H9 (cell line): ENCODE measurements around the gene SLC12A5. TPM values are rescaled to one million over a fixed set of nuclear protein-coding genes. Genes with fewer than 3 reads are reported as not detected.

Experiments
- DNase-seq: peaks from one replicate; pipeline ENCODE4 v3.0.0-alpha.2; 2017
- H2AFZ ChIP-seq: one replicate; pipeline ENCODE4 v1.6.1; 2013; ENCODE audit warnings: mild to moderate bottlenecking, low read length, control low read depth, moderate library complexity
- H2AK5ac ChIP-seq: 2 replicates; pipeline ENCODE4 v1.6.1; 2013; ENCODE audit warnings: low read length, control low read depth, mixed read lengths; ENCODE audit not compliant: insufficient read length
- H2BK120ac ChIP-seq: one replicate; pipeline ENCODE4 v1.6.1; 2013; ENCODE audit warnings: low read depth, mild to moderate bottlenecking, low read length, control low read depth, inconsistent platforms; ENCODE audit not compliant: poor library complexity, severe bottlenecking
- H2BK12ac ChIP-seq: 2 replicates; pipeline ENCODE4 v1.6.1; 2013; ENCODE audit warnings: low read length, control low read depth, mixed read lengths, low read depth; ENCODE audit not compliant: insufficient read length
- H2BK15ac ChIP-seq: 2 replicates; pipeline ENCODE4 v1.6.1; 2013; ENCODE audit warnings: low read depth, low read length, control low read depth
- H2BK20ac ChIP-seq: one replicate; pipeline ENCODE4 v1.6.1; 2013; ENCODE audit warnings: low read depth, mild to moderate bottlenecking, low read length, control low read depth, inconsistent platforms; ENCODE audit not compliant: poor library complexity, severe bottlenecking
- H2BK5ac ChIP-seq: 2 replicates; pipeline ENCODE4 v1.6.1; 2013; ENCODE audit warnings: low read length, control low read depth, mixed read lengths; ENCODE audit not compliant: insufficient read length
- H3K14ac ChIP-seq: 2 replicates; pipeline ENCODE4 v1.6.1; 2013; ENCODE audit warnings: low read length, control low read depth; ENCODE audit not compliant: insufficient read depth
- H3K18ac ChIP-seq: 2 replicates; pipeline ENCODE4 v1.6.1; 2013; ENCODE audit warnings: low read depth, mild to moderate bottlenecking, mixed read lengths, low read length, control low read depth; ENCODE audit not compliant: insufficient read length
- H3K23ac ChIP-seq: 2 replicates; pipeline ENCODE4 v1.6.1; 2013; ENCODE audit warnings: low read length, control low read depth, mixed read lengths, low read depth; ENCODE audit not compliant: insufficient read length
- H3K23me2 ChIP-seq: 2 replicates; pipeline ENCODE4 v1.6.1; 2013; ENCODE audit warnings: low read depth, mild to moderate bottlenecking, mixed read lengths, low read length, control low read depth; ENCODE audit not compliant: insufficient read length, poor library complexity, severe bottlenecking
- H3K27ac ChIP-seq: 2 replicates; pipeline ENCODE4 v1.5.1; 2013; ENCODE audit warnings: low read length, control low read depth, mixed read lengths, low read depth; ENCODE audit not compliant: insufficient read length
- H3K27me3 ChIP-seq: 2 replicates; pipeline ENCODE4 v1.6.1; 2013; ENCODE audit warnings: low read length, control low read depth, inconsistent platforms; ENCODE audit not compliant: insufficient read depth
- H3K4ac ChIP-seq: 2 replicates; pipeline ENCODE4 v1.6.1; 2013; ENCODE audit warnings: low read depth, mild to moderate bottlenecking, control low read depth, inconsistent platforms, low read length, moderate library complexity
- H3K4me1 ChIP-seq: 2 replicates; pipeline ENCODE4 v1.6.1; 2013; ENCODE audit warnings: low read length, control low read depth, inconsistent platforms; ENCODE audit not compliant: insufficient read depth
- H3K4me2 ChIP-seq: 2 replicates; pipeline ENCODE4 v1.6.1; 2013; ENCODE audit warnings: low read length, control low read depth, mixed read lengths; ENCODE audit not compliant: insufficient read length, insufficient read depth
- H3K56ac ChIP-seq: 2 replicates; pipeline ENCODE4 v1.6.1; 2013; ENCODE audit warnings: low read depth, mild to moderate bottlenecking, mixed read lengths, low read length, control low read depth; ENCODE audit not compliant: insufficient read length
- H3K79me1 ChIP-seq: 2 replicates; pipeline ENCODE4 v1.6.1; 2013; ENCODE audit warnings: low read depth, mild to moderate bottlenecking, moderate library complexity, low read length, control low read depth, inconsistent platforms; ENCODE audit not compliant: insufficient read depth, poor library complexity, severe bottlenecking
- H3K79me2 ChIP-seq: 2 replicates; pipeline ENCODE4 v1.6.1; 2013; ENCODE audit warnings: low read length, control low read depth, inconsistent platforms; ENCODE audit not compliant: insufficient read depth
- H3K9ac ChIP-seq: 2 replicates; pipeline ENCODE4 v1.6.1; 2013; ENCODE audit warnings: low read length, control low read depth, mixed read lengths; ENCODE audit not compliant: insufficient read length; ENCODE audit errors: extremely low read depth
- H3K9me3 ChIP-seq: one replicate; pipeline ENCODE4 v1.6.1; 2013; ENCODE audit warnings: low read depth, low read length, inconsistent platforms; ENCODE audit not compliant: control insufficient read depth
- H3T11ph ChIP-seq: one replicate; pipeline ENCODE4 v1.6.1; 2013; ENCODE audit warnings: mild to moderate bottlenecking, low read length, control low read depth, inconsistent platforms
- H4K20me1 ChIP-seq: one replicate; pipeline ENCODE4 v1.6.1; 2013; ENCODE audit not compliant: control insufficient read depth, insufficient read length, insufficient read depth
- H4K5ac ChIP-seq: 2 replicates; pipeline ENCODE4 v1.6.1; 2013; ENCODE audit warnings: low read depth, mild to moderate bottlenecking, mixed read lengths, low read length, control low read depth; ENCODE audit not compliant: insufficient read length
- H4K8ac ChIP-seq: replicated peaks from 2 replicates; pipeline ENCODE4 v1.6.1; 2013; ENCODE audit warnings: low read length, control low read depth, mixed read lengths, low read depth; ENCODE audit not compliant: insufficient read length
- H4K91ac ChIP-seq: 2 replicates; pipeline ENCODE4 v1.6.1; 2013; ENCODE audit warnings: low read depth, mild to moderate bottlenecking, moderate library complexity, mixed read lengths, low read length, control low read depth; ENCODE audit not compliant: insufficient read length
- H3K27ac Mint-ChIP-seq, 3 experiments: 2 replicates in 2 of 3; 3 replicates in 1 of 3; pipeline ENCODE4 v1.8.0; 2020 to 2021; ENCODE audit warnings: mixed read lengths in 3 of 3, mild to moderate bottlenecking in 1 of 3, moderate library complexity in 1 of 3
- H3K27me3 Mint-ChIP-seq: 2 replicates; pipeline ENCODE4 v1.8.0; 2021; ENCODE audit warnings: low read depth, mild to moderate bottlenecking, moderate library complexity, mixed read lengths
- H3K36me3 Mint-ChIP-seq, 3 experiments: 2 replicates in 2 of 3; 3 replicates in 1 of 3; pipeline ENCODE4 v1.8.0; 2020 to 2021; ENCODE audit warnings: low read depth in 3 of 3, mixed read lengths in 3 of 3; ENCODE audit not compliant: insufficient read depth in 1 of 3
- H3K4me1 Mint-ChIP-seq, 2 experiments: 2 replicates each; pipeline ENCODE4 v1.8.0; 2020; ENCODE audit warnings: mixed read lengths in 2 of 2
- H3K4me3 Mint-ChIP-seq, 2 experiments: 2 replicates in 1 of 2; 3 replicates in 1 of 2; pipeline ENCODE4 v1.8.0; 2020 to 2021; ENCODE audit warnings: mild to moderate bottlenecking in 2 of 2, mixed read lengths in 2 of 2, moderate library complexity in 1 of 2
- H3K9me3 Mint-ChIP-seq, 2 experiments: 2 replicates in 1 of 2; 3 replicates in 1 of 2; pipeline ENCODE4 v1.8.0; 2020; ENCODE audit warnings: mild to moderate bottlenecking in 2 of 2, mixed read lengths in 2 of 2, moderate library complexity in 1 of 2
- CTCF ChIP-seq: fragments of 200-600 bp; sonication (generic); conservative IDR thresholded peaks from 3 replicates; pipeline ENCODE4 v1.8.0; 2021; ENCODE audit warnings: antibody characterized with exemption, mild to moderate bottlenecking
- WGBS: extraction: QIAGEN DNeasy Blood & Tissue Kit; methylation state at CpG from one replicate; pipeline ENCODE4 v1.1.7; 2013; ENCODE audit warnings: missing lambda C conversion rate, low lambda C conversion rate, mixed read lengths; ENCODE audit not compliant: insufficient read length; ENCODE audit errors: extremely low coverage; 5-methylcytosine and 5-hydroxymethylcytosine counted together
- total RNA-seq: library from RNA; stranded (reverse); gene quantifications from 2 replicates; pipeline ENCODE4 v1.2.1, GENCODE V29; 2021

Gene SLC12A5
- total RNA-seq, 1 experiment from 2014 or later: 8.7 TPM

DNA sequence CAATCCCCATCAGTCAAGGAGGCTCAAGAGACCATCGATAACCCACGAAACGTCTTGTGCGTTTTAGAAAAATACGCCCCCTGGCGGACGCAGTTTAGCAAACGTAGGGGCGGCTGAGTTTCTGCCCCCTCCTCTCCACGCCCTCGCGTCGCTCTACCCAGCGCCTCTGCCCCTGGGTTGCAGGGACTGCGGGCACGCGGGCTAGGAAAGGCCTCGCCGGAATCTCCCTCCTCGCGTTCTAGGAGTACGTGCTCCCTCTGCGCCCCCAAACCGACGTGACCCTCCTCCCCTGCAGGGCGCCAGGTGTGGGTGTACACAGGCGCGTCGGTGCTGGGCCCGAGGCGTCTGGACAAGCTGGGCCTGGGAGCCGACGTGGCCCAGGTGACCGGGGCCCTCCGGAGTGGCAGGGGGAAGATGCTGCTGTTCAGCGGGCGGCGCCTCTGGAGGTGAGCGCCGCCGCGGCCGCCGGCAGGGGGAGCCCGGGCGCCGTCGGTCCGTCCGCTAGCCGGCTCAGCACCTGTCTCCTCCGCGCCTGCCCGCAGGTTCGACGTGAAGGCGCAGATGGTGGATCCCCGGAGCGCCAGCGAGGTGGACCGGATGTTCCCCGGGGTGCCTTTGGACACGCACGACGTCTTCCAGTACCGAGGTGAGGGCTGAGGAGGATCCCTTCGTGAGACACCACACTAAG, 15.0 kb upstream of the SLC12A5 start:
- no peak overlapping the region for H3K27ac ChIP-seq
- H3K23ac ChIP-seq: no peak overlapping the region
- peaks cover 6% of the 10 kb centered on the region for H3K23me2 ChIP-seq
- peak overlapping the region; percentile 59 to 77 for H3K4me3 Mint-ChIP-seq
- H2BK5ac ChIP-seq: no peak overlapping the region
- H3K9ac ChIP-seq: no peak overlapping the region
- H4K8ac ChIP-seq: no peak overlapping the region
- H3K4ac ChIP-seq: no peak overlapping the region
- H2AFZ ChIP-seq: no peak overlapping the region
- no peak overlapping the region for H3K56ac ChIP-seq
- H4K20me1 ChIP-seq: no peaks in the 10 kb centered on the region
- peaks cover 5 to 17% of the 10 kb centered on the region in 2 experiments; a peak in 2 of 5 replicates for H3K9me3 Mint-ChIP-seq
- peaks cover 23% of the 10 kb centered on the region for H3K27me3 Mint-ChIP-seq
- peak overlapping the region; percentile 55 for H3K18ac ChIP-seq
- no peak overlapping the region for H4K91ac ChIP-seq
- no CpG with 5 or more reads among the region's 67 CpGs for WGBS
- no peak overlapping the region for H2BK12ac ChIP-seq
- no peak overlapping the region for H3T11ph ChIP-seq
- peak; percentile 88 for DNase-seq
- no peak overlapping the region for H2BK120ac ChIP-seq
- no peaks in the 10 kb centered on the region for H3K79me1 ChIP-seq
- H3K4me2 ChIP-seq: peak overlapping the region; percentile 34
- H3K4me1 Mint-ChIP-seq: peaks cover 26 to 31% of the 10 kb centered on the region in 2 experiments
- no peaks in the 10 kb centered on the region for H3K9me3 ChIP-seq
- H2BK15ac ChIP-seq: no peak overlapping the region; the same call in 1 of the 2 replicates
- peaks cover 6% of the 10 kb centered on the region; the same call in 1 of the 2 replicates for H3K4me1 ChIP-seq
- H3K14ac ChIP-seq: peak overlapping the region; percentile 72; the same call in 1 of the 2 replicates
- peaks cover 7 to 18% (median 12%) of the 10 kb centered on the region in 3 experiments for H3K36me3 Mint-ChIP-seq
- peak overlapping the region in 2 of 3 experiments; percentile 50 to 58; a peak in 4 of 7 replicates for H3K27ac Mint-ChIP-seq
- no peaks in the 10 kb centered on the region; the same call in 1 of the 2 replicates for H3K27me3 ChIP-seq
- no peak overlapping the region for H2AK5ac ChIP-seq
- no peaks in the 10 kb centered on the region for H3K79me2 ChIP-seq
- H2BK20ac ChIP-seq: no peak overlapping the region
- H4K5ac ChIP-seq: no peak overlapping the region
- TF ChIP-seq CTCF: peak; percentile 79
